Activated B cell treated with CpG ODN at 0.5 μM for 24 hours (primary cell): ENCODE results near the gene GNPAT. TPM values are rescaled to one million over a fixed set of nuclear protein-coding genes. Genes with fewer than 3 reads are reported as not detected.

Source experiments
- ATAC-seq: fragments of 200-7000 bp; cut with Tn5 transposase; one replicate; pipeline ENCODE4 v1.10.0; 2021; ENCODE audit warnings: low read depth, mild to moderate bottlenecking, moderate library complexity
- CTCF ChIA-PET: fragments of 350-600 bp; sonication (Branson Sonifier 250); formaldehyde crosslinking; loops from one replicate; lab custom pipeline; 2021; ENCODE audit warnings: antibody characterized with exemption; lab: Charles Lee
- POLR2A ChIA-PET: fragments of 350-600 bp; sonication (Branson Sonifier 250); formaldehyde crosslinking; loops from one replicate; lab custom pipeline; 2021; ENCODE audit warnings: antibody characterized with exemption; lab: Charles Lee
- DNase-seq: peaks from one replicate; pipeline ENCODE4 v3.0.0; 2022
- H3K27ac Mint-ChIP-seq: one replicate; pipeline ENCODE4 v1.8.0; 2020; ENCODE audit warnings: mixed read lengths
- H3K27me3 Mint-ChIP-seq: one replicate; pipeline ENCODE4 v1.8.0; 2021; ENCODE audit warnings: mixed read lengths
- H3K36me3 Mint-ChIP-seq: one replicate; pipeline ENCODE4 v1.8.0; 2021; ENCODE audit warnings: low read depth, mixed read lengths
- H3K4me1 Mint-ChIP-seq: one replicate; pipeline ENCODE4 v1.8.0; 2021; ENCODE audit warnings: mixed read lengths
- H3K4me3 Mint-ChIP-seq: one replicate; pipeline ENCODE4 v1.8.0; 2020; ENCODE audit warnings: mild to moderate bottlenecking, mixed read lengths
- H3K9me3 Mint-ChIP-seq: one replicate; pipeline ENCODE4 v1.8.0; 2020; ENCODE audit warnings: mixed read lengths
- CTCF ChIP-seq: fragments of 200-600 bp; IDR thresholded peaks from one replicate; pipeline ENCODE4 v1.8.0; 2022; ENCODE audit warnings: antibody characterized with exemption, mild to moderate bottlenecking
- intact Hi-C: fragments of 100-400 bp; cut with micrococcal nuclease; formaldehyde crosslinking; loops from one replicate; pipeline ENCODE4 v1.15.1; 2024
- total RNA-seq: library from RNA; stranded (reverse); gene quantifications from 2 replicates; pipeline ENCODE4 v1.2.3, GENCODE V29; 2022

The GNPAT gene
- total RNA-seq, 1 donor from 2014 or later: 47.4 TPM

DNA sequence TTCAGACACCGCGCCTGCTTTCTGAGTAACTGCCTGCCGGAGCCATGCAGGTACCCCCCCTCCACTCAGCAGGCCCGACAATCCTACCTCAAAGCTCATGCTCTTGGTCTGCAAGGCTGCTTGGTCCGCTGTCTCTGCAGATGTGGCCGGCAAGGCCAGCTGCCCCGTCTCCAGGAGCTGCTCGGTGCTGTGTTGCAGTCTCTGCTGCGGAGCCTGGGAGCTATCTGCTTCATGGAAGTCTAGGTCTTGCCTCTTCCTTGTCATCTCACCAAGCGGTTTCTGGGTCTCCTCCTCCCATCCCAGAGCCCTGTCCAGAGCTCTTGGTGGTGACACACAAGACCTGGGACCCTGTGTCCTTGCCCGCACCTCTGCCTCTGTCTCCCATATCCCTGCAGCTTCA, 24.0 kb upstream of the GNPAT start:
- Mint-ChIP-seq H3K27ac (no peak overlapping the region), H3K4me1 (peaks cover 31% of the 10 kb centered on the region), H3K4me3 (no peak overlapping the region), H3K36me3 (no peaks in the 10 kb centered on the region), H3K9me3 (no peaks in the 10 kb centered on the region), H3K27me3 (no peaks in the 10 kb centered on the region)
- ChIA-PET CTCF (no interaction called here), POLR2A (interaction anchor here (1.1 to 1.7 kb wide), 3 partner anchors 23 to 204 kb away, joined by 3 to 5 read pairs (median 3); partner anchors contain the start of genes EXOC8 and SPRTN)
- intact Hi-C loops: loop anchor here (10.0 kb wide), 1 partner anchor 118 kb away; the partner anchor contains the start of genes EXOC8 and SPRTN
- TF ChIP-seq CTCF: no peak
- no peak for DNase-seq
- no peak for ATAC-seq

DNA sequence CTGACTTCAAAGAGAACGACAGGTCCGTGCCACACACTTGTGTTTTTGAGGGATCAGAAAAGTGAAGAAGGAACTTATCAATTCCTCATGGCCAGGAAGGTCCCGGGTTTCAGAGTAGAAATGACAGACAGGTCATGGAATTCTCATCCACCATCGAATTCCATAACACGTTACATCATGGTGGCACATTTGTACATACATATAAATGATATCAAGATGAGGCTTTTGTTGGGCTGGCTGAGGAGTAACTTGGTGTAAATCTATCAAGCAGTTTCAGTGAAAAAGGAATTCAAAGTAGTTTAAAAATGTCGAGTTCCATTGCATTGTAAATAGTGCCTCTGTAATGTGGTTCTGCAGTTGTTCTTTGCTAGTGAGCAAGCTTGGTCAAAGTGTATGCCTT, 22.9 kb upstream of the GNPAT start:
- DNase-seq: no peak
- Mint-ChIP-seq H3K4me3 (no peak overlapping the region), H3K9me3 (no peaks in the 10 kb centered on the region), H3K36me3 (peaks cover 5% of the 10 kb centered on the region), H3K27me3 (no peaks in the 10 kb centered on the region), H3K4me1 (peaks cover 25% of the 10 kb centered on the region), H3K27ac (no peak overlapping the region)
- CTCF ChIA-PET: no interaction called here
- POLR2A ChIA-PET: interaction anchor here (1.3 to 1.7 kb wide), 2 partner anchors 22 to 120 kb away, joined by 3 to 5 read pairs; partner anchors contain the start of genes EXOC8 and SPRTN
- ATAC-seq: no peak
- no peak for TF ChIP-seq CTCF
- intact Hi-C loops: loop anchor here (10.0 kb wide), 1 partner anchor 117 kb away; the partner anchor contains the start of genes EXOC8 and SPRTN

DNA sequence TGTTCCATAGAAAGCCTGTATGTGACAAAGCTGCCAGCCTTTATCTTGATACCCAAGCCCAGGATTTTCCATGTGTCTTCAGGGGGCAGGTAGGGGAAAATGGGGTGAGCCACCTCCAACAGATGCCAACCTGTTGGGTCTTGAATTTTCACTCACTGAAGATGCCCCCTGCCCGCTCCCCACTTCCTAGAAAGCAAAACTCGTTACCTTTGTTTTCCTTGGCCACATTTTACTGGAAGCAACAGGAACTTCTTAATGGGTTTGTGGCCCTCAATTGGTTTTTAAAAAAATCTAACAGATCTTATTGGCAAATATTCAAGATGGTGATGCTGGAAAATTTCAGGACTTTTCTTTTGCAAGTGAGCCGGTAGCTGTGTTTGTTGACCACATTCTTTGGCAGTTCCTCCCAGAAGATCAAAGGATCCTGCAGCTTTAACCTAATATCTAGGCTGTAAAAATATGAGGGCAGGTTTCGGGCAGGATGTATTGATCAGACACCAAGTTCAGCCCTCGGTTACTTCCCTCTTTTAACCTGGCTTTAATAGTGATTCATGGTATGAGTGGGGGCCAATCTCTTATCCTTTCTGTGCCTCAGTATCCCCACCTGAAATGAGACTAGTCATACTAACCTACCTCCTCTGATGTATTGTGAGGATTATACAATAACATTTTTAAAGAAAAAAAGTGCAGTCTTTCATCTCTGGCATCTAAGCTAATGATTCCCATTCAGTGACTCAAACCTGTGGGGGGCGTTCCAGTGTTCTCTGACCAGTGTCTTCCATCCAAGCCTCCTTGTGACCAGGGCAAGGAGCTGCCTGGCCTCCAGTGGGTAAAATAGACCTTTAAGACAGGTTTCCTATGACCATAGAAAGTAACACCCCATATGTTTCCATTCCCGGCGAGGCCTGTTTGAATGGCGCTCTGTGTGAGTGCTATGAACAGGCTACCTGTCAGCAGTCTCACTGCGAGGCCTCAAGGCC, 21.3 kb upstream of the GNPAT start:
- peaks cover 19% of the 10 kb centered on the region for H3K4me1 Mint-ChIP-seq
- peaks cover 17% of the 10 kb centered on the region for H3K36me3 Mint-ChIP-seq
- ATAC-seq: no peak
- no peak overlapping the region for H3K4me3 Mint-ChIP-seq
- CTCF ChIA-PET: no interaction called here
- H3K9me3 Mint-ChIP-seq: no peaks in the 10 kb centered on the region
- no peak for DNase-seq
- H3K27ac Mint-ChIP-seq: no peak overlapping the region
- POLR2A ChIA-PET: no interaction called here
- intact Hi-C loops: loop anchor here (10.0 kb wide), 1 partner anchor 115 kb away; the partner anchor contains the start of genes EXOC8 and SPRTN
- TF ChIP-seq CTCF: no peak
- no peaks in the 10 kb centered on the region for H3K27me3 Mint-ChIP-seq

DNA sequence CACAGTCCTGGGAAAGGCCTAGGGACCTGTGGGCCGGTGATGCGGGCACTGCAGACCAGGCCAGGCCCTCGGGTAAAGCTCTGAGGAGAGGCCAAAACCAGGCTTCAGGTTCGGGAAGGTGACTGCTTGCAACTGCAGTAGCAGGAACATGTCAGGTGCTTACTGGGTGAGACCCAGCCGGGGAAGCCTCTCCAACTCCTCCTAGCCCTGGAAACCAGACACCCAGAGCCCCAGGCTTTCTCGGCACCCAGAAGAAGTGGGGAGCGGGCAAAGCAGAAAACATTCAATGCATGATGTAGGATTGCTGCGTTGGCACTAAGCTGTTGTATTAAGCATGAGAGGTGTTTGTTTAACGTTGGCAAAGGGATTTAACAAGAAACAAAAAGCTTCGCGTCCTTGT, 20.2 kb upstream of the GNPAT start:
- POLR2A ChIA-PET: no interaction called here
- ATAC-seq: no peak
- Mint-ChIP-seq H3K27ac (no peak overlapping the region), H3K9me3 (no peaks in the 10 kb centered on the region), H3K36me3 (peaks cover 28% of the 10 kb centered on the region), H3K4me1 (peaks cover 8% of the 10 kb centered on the region), H3K4me3 (no peak overlapping the region), H3K27me3 (no peaks in the 10 kb centered on the region)
- intact Hi-C loops: no loop called here
- no peak for TF ChIP-seq CTCF
- CTCF ChIA-PET: no interaction called here
- DNase-seq: no peak

GRCh38 chr1:231226156-231226555, 14.9 kb upstream of the GNPAT start:
- Mint-ChIP-seq H3K4me3 (no peak overlapping the region), H3K4me1 (peaks cover 5% of the 10 kb centered on the region), H3K9me3 (no peaks in the 10 kb centered on the region), H3K27ac (no peak overlapping the region), H3K36me3 (peaks cover 70% of the 10 kb centered on the region), H3K27me3 (no peaks in the 10 kb centered on the region)
- ATAC-seq (no peak), DNase-seq (no peak)
- intact Hi-C loops: no loop called here
- ChIA-PET POLR2A (no interaction called here), CTCF (no interaction called here)
- no peak for TF ChIP-seq CTCF
